ENCODE results near the gene PDCD5.

Gene PDCD5

GRCh38 chr19:32611161-32611560 is 30.2 kb downstream of the PDCD5 start:
- no peak for DNase-seq (ENCODE audit: low spot score)
- H3K27ac ChIP-seq = no peak overlapping the region
- ChIA-PET POLR2A (ENCODE audit: low non-redundant PET) (no interaction called here), CTCF (no interaction called here)
- no peak for TF ChIP-seq CTCF (conservative IDR thresholded peaks at IDR 0.05; ENCODE audit: low read depth)

GRCh38 chr19:32613008-32613407 is 32.0 kb downstream of the PDCD5 start:
- no peak overlapping the region for H3K27ac ChIP-seq
- no peak for TF ChIP-seq CTCF (conservative IDR thresholded peaks at IDR 0.05; ENCODE audit: low read depth)
- DNase-seq (ENCODE audit: low spot score) = no peak
- CTCF ChIA-PET = interaction anchor here (0.7 kb wide), 1 partner anchor 20 kb away, joined by 4 read pairs; no protein-coding TSS in a partner anchor
- POLR2A ChIA-PET (ENCODE audit: low non-redundant PET) = no interaction called here

GRCh38 chr19:32614916-32615315 is 33.9 kb downstream of the PDCD5 start:
- no peak for DNase-seq (ENCODE audit: low spot score)
- POLR2A ChIA-PET (ENCODE audit: low non-redundant PET) = no interaction called here
- CTCF ChIA-PET = no interaction called here
- no peak for TF ChIP-seq CTCF (conservative IDR thresholded peaks at IDR 0.05; ENCODE audit: low read depth)
- H3K27ac ChIP-seq = no peak overlapping the region

GRCh38 chr19:32615569-32615968 is 34.6 kb downstream of the PDCD5 start:
- no peak for TF ChIP-seq CTCF (conservative IDR thresholded peaks at IDR 0.05; ENCODE audit: low read depth)
- no peak for DNase-seq (ENCODE audit: low spot score)
- no peak overlapping the region for H3K27ac ChIP-seq
- CTCF ChIA-PET = no interaction called here
- POLR2A ChIA-PET (ENCODE audit: low non-redundant PET) = no interaction called here

GRCh38 chr19:32619051-32619685 is 38.2 kb downstream of the PDCD5 start:
- no peak for TF ChIP-seq CTCF (conservative IDR thresholded peaks at IDR 0.05; ENCODE audit: low read depth)
- ChIA-PET CTCF (interaction anchor here (0.6 kb wide), 1 partner anchor 17 kb away, joined by 3 read pairs; no protein-coding TSS in a partner anchor), POLR2A (ENCODE audit: low non-redundant PET) (no interaction called here)

GRCh38 chr19:32622002-32622401 is 41.0 kb downstream of the PDCD5 start:
- CTCF ChIA-PET = no interaction called here
- DNase-seq (ENCODE audit: low spot score) = no peak
- 0 out of 2 replicates have a peak overlapping the region, but pooled peaks have one; percentile 7 for H3K27ac ChIP-seq
- no peak for TF ChIP-seq CTCF (conservative IDR thresholded peaks at IDR 0.05; ENCODE audit: low read depth)
- POLR2A ChIA-PET (ENCODE audit: low non-redundant PET) = no interaction called here

More at GRCh38 chr19:32619051-32619685, 38.2 kb downstream of the PDCD5 start:
- no peak for DNase-seq (ENCODE audit: low spot score)
- no peak overlapping the region for H3K27ac ChIP-seq
